M059J (cell line): ENCODE data around the gene KIAA0513. TPM values are rescaled to one million over a fixed set of nuclear protein-coding genes. Genes with fewer than 3 reads are reported as not detected.

Experiments used
- DNase-seq: peaks from one replicate; pipeline ENCODE4 v3.0.0-alpha.2; 2012; ENCODE audit warnings: low read depth
- total RNA-seq: library from RNA; depleted of rRNA; stranded (reverse); fragments of >200 nt; shearing (Covaris generic); gene quantifications from 2 replicates; pipeline ENCODE4 v1.2.3, GENCODE V29; 2014

KIAA0513 gene
- total RNA-seq, 1 experiment from 2014 or later = 18.0 TPM

GRCh38 chr16:85004587-85005205, 22.9 kb upstream of the KIAA0513 start:
- DNase-seq = peak; percentile 95

DNA sequence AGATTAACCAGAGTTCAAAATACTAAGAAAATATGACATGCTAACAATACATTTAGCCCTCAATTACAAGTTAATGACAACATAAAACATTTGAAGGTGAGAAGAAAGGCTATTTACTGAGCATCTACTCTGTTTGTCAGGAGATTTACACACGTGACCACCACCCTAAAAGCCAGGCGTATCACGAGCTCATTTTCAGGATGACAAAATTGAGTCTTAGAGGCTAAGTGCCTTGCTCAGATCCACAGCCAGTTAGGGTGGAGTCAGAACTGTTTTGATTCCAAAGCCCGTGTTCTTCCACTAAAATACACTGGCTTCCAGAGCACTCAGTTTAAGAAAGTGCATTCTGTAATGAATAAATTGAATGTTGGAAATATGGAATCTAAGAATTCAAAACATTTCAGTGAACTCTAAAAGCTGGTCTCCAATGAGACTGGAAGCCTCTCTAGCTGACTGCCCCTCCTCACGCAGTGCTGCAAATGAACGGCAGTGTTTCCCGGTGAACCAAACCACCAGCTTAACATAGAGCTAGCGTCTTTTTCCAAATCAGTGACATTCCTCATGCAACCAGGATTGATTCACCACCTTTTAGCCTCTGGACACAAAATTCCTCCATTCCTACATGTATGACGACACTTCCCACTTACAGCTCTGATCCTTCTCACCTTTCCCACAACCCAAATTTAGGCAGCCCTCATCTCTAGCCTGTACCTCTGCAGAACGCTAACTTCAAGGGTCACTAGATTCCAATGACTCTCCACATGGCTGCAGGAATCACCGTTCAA, 22.1 kb upstream of the KIAA0513 start:
- peak; percentile 93 for DNase-seq

DNA sequence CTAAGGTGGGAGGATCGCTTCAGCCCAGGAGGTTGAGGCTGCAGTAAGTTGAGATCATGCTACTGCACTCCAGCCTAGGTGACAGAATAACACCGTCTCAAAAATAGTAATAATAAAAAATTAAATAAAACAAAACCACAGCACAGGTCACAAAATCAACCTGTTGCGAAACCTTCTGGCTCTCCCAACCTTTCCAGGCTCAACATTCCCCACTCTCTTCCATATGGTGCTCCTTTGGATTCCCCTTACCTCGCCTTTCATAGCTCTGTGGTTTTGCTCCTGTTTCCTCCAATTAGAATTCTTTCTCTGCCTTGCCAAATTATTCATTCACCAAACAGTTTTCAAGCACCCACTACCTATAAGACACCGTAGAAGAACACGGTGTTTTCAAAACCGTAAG, 21.0 kb upstream of the KIAA0513 start:
- DNase-seq = peak; percentile 46

- DNase-seq = no peak
These were observed 19.9 kb upstream of the KIAA0513 start for GRCh38 chr16:85007496-85008214.

- no peak for DNase-seq
These were observed 19.3 kb upstream of the KIAA0513 start for GRCh38 chr16:85008271-85008670.

DNA sequence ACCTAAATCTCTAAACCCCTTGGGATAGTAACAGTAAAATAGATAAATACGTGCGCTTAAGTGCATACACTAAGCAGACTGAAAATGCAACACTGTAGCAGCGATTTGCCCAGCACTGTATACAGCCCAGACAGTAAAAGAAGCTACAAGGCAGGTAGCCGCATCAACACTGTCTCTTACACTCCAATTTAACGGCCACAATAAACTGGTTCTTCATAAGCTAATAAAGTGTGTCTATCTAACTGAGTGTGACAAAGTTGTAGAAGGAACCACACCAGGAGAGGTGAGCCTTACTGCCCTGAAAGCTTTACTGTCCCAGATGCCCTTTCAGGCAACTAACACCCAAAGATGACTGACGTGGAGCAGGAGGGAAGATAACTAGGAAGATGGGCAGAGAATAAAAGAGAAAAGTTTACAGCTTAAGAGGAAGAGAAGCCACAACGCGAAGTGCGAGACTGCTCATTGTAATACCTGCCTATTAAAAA, 17.1 kb upstream of the KIAA0513 start:
- DNase-seq = no peak

DNA sequence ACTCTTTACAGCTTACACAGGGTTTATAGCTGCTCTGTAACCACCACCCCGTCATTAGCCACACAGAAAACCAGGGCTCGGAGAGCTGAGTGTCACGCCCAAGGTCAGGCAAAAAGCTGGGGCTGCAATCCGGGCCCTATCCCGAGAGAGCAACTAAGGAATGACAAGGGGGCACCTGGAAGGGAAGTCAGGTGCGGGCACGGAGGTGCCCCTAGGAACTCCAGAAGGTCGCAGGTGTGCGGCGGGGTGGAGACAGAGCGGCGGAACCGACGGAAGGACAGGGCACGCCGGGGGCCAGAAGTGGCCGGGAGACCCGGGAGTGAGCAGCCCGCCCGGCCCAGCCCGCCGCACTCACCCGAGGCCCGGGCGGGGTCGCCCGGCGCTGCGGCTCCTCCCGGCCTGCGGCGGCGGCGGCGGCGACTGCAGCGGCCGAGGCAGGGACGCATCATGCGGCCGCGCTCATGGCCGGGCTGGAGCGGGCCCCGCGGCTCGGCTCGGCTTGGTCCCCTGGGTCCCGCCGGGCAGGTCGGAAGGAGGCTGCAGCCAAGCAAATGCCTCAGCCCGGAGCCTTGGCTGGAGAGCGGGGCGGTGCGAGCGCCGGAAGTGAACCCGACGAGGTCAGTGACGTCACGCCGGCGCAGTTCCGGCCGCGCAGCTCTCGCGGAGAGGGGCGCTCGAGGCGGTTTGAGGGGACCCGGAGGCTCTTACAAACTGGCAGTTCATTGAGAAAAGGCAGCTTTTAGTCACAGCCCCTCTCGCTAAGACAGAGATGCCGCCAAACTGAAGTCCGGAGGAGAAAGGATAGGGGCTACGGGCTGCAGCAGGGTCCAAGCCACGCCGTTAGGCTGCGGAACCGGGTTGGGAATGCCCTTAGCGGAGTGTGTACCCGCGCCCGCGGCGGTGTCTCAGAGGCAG, 16.4 kb upstream of the KIAA0513 start, which contains the start of gene ZDHHC7:
ZDHHC7 (minus strand) TSS at position 605 of the 915 bp plus-strand sequence. CDS start 20,917 bp downstream, outside the sequence.
- DNase-seq = peak; percentile 82

DNA sequence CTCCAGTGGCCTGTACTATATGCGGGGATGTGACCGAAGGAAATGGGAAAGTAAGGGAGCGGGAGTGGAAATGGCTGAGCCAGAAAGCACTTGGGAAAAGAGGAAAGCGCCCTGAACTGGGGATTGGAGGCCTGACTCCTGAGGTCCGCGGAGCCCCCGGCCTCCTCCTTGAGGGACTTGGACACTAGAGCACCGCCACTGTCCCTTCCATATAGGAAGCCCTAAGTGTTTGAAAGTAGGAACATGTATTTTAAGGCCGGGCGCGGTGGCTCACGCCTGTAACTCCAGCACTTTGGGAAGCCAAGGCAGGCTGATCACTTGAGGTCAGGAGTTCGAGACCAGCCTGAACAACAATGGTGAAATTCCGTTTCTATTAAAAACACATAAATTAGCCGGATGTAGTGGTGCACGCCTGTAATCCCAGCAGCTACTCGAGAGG, 15.7 kb upstream of the KIAA0513 start:
- no peak for DNase-seq

- DNase-seq = no peak
These were observed 13.3 kb upstream of the KIAA0513 start for GRCh38 chr16:85014311-85014710.

- no peak for DNase-seq
These were observed 12.0 kb upstream of the KIAA0513 start for GRCh38 chr16:85015481-85016187.

- DNase-seq = no peak
These were observed 10.4 kb upstream of the KIAA0513 start for GRCh38 chr16:85017151-85017550.

- DNase-seq = no peak
These were observed 10.0 kb upstream of the KIAA0513 start for GRCh38 chr16:85017633-85018032.

GRCh38 chr16:85018529-85019236, 8.9 kb upstream of the KIAA0513 start:
- no peak for DNase-seq

DNA sequence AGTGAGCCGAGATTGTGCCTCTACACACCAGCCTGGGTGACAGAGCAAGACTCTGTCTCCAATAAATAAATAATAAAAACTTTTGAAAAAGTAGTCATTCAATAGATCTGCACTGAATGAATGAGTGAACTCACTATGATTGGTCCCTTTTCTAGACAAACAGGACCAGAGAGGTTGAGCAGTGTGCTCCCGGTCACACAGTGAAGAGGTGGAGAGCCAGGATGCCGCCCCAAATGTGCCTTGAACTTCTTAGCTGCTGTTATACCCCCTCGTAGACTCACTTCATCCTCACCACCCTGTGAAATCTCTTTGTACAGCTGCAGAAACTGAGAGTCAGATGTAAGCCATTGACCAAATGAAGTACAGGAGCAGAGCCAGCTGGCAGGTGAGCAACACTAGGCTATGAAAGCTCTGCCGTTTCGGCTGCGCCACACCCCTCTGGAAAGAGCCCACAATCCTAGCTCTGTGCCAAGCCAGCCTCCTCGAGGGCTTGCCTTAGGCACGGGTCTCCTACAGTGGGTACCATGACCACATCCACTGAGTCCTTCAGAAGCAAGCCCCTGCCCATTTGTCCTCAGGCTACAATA, 7.8 kb upstream of the KIAA0513 start:
- no peak for DNase-seq

GRCh38 chr16:85025781-85026653, 1.6 kb upstream of the KIAA0513 start:
- no peak for DNase-seq

- DNase-seq = no peak
These were observed 892 bp upstream of the KIAA0513 start for GRCh38 chr16:85026703-85027102.

DNA sequence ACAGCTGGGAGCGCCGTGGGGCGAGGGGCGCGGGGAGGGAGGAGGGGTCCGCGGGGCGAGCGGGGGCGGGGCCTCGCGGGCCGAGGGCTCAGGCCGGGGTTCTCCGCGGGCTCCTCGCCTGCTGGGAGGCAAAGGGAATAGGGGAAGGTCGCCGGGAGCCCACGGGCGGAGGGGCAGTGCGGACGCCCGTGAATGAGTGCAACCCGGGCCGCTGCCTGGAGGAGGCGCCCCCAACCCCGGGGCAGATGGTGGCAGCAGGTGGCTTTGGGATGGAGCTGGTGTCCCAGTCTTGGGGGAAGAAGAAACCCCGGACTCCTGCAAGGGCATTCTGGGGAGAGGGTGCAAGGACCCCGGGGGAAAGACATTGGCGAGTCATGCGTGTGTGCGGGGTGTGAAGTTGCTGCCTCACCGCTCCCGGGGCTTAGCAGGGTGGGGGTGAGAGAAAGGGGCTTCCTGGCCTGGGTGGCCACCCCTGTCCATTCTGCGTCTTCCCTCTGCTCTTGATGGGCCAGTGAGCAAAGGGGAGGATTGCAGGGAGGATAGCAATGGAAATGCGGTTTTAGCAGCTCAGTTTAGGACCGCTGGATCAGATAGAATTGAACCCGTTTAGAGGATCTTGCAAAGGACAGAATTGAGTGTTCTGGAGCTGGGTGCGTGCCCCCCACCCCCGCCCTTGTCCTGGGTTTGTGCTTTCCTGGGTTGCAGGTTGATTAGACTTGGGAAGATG, 526 bp downstream of the KIAA0513 start:
- DNase-seq = no peak
